ENCODE data around the gene SNRPA1.

Gene SNRPA1

DNA sequence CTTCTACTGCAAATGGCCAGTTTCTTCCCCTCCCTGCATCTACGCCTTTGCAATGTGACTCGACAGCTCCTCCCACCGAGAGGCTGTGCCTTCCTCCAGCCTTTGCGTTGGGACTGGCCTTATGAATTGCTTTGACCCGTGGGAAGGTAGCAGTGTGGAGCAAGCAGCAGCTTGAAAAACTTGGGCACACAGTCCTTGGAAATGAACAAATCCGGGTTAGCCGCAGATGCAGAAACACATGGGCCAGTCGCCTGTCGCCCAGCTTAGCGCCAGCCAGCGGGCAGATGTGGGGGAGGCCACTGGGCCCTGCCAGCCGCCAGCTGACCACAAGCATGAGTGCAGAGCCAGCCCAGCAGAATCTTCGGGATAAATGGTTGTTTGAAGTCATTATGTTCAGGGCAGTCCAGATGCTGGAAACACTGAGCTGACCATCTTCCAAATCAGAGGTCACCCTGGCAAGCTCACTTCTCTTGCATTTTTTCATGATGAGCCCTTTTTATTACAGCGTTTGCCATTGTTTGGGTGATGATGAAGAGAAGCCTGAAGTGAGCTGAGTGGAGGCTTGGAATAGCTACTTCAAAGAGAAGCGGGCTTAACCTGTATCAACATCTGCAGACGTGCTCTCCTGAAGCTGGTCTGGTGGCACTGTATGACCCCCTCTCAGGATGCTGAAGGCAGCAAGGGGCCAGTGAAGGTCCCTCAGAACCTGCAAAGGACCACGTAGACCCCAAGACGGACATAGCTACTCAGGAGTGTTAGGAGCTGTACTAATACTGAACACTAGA is 27.5 kb downstream of the SNRPA1 start:
- peaks cover 27% of the 10 kb centered on the region for H3K36me3 ChIP-seq
- H3K27me3 ChIP-seq = no peaks in the 10 kb centered on the region
- no peak for DNase-seq
- TF ChIP-seq, protein P1, sequence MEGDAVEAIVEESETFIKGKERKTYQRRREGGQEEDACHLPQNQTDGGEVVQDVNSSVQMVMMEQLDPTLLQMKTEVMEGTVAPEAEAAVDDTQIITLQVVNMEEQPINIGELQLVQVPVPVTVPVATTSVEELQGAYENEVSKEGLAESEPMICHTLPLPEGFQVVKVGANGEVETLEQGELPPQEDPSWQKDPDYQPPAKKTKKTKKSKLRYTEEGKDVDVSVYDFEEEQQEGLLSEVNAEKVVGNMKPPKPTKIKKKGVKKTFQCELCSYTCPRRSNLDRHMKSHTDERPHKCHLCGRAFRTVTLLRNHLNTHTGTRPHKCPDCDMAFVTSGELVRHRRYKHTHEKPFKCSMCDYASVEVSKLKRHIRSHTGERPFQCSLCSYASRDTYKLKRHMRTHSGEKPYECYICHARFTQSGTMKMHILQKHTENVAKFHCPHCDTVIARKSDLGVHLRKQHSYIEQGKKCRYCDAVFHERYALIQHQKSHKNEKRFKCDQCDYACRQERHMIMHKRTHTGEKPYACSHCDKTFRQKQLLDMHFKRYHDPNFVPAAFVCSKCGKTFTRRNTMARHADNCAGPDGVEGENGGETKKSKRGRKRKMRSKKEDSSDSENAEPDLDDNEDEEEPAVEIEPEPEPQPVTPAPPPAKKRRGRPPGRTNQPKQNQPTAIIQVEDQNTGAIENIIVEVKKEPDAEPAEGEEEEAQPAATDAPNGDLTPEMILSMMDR (IDR thresholded peaks at IDR 0.05; ENCODE audit: low read depth, low read length) = no peak
- no peak overlapping the region for H3K4me3 ChIP-seq (ENCODE audit: low read depth, low read length)
- peaks cover 4% of the 10 kb centered on the region for H3K4me1 ChIP-seq
- no peaks in the 10 kb centered on the region for H3K9me3 ChIP-seq

- Histone ChIP-seq H3K4me3 (ENCODE audit: low read depth, low read length) (no peak overlapping the region), H3K36me3 (peaks cover 19% of the 10 kb centered on the region)
- TF ChIP-seq, protein P1 (IDR thresholded peaks at IDR 0.05; ENCODE audit: low read depth, low read length) = no peak
Observed at GRCh38 chr15:101266787-101267186, 28.3 kb downstream of the SNRPA1 start.

GRCh38 chr15:101266034-101266433 is 29.0 kb downstream of the SNRPA1 start:
- no peak for DNase-seq
- Histone ChIP-seq H3K9me3 (no peaks in the 10 kb centered on the region), H3K4me1 (no peaks in the 10 kb centered on the region), H3K27me3 (no peaks in the 10 kb centered on the region), H3K4me3 (ENCODE audit: low read depth, low read length) (no peak overlapping the region), H3K36me3 (peaks cover 12% of the 10 kb centered on the region)
- TF ChIP-seq, protein P1 (IDR thresholded peaks at IDR 0.05; ENCODE audit: low read depth, low read length) = no peak

More at GRCh38 chr15:101266787-101267186, 28.3 kb downstream of the SNRPA1 start:
- no peak for DNase-seq
- H3K9me3 ChIP-seq = no peaks in the 10 kb centered on the region
- H3K4me1 ChIP-seq = no peaks in the 10 kb centered on the region
- H3K27me3 ChIP-seq = no peaks in the 10 kb centered on the region

DNA sequence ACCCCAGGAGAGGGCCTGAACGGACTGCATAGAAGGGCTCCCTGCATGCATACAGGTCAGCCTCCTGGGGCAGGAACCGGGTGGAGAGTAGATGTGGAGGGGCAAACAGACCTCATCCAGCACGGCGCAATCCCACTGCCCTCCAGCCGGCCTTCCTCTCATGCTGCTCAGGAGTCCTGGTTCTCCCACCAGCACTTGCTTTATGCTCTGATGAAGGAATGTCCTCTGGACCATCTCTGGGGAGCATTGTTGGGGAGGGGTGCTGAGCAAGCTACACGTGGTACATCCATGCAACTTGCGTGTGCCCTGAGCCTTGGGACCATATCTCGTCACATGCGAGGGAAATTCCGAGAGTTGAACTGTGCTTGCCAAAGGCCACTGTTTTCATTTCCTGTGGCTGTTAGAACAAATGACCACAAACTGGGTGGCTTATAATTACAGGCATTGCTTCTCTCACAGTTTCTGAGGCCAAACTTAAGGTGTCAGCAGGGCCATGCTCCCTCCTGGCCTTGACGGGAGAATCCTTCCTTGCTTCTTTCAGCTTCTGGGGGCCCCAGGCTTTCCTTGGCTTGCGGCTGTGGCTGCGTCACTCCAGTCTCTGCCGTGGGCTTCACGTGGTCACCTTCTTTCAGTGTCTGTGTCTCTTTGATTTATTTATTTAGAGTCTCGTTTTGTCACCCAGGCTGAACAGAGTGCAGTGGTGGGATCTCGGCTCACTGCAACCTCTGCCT is 30.0 kb downstream of the SNRPA1 start:
- Histone ChIP-seq H3K9me3 (no peaks in the 10 kb centered on the region), H3K27me3 (no peaks in the 10 kb centered on the region), H3K4me3 (ENCODE audit: low read depth, low read length) (no peak overlapping the region), H3K4me1 (no peaks in the 10 kb centered on the region), H3K36me3 (peaks cover 4% of the 10 kb centered on the region; the same call in 1 of the 2 replicates)
- TF ChIP-seq, protein P1 (IDR thresholded peaks at IDR 0.05; ENCODE audit: low read depth, low read length) = no peak
- DNase-seq = no peak

DNA sequence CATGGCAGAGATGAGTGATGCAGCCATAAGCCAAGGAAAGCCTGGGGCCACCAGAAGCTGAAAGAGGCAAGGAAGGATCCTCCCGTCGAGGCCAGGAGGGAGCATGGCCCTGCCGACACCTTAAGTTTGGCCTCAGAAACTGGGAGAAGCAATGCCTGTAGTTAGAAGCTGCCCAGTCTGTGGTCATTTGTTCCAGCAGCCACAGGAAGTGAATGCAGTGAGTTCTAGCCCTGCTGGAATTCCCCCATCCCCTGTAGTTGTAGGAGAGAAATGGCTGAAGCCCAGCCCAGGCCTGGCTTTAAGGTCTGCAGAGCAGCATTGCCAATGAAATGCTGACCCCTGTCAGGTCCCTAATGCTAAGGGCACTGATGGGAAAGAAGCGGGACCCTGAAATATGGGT is 31.0 kb downstream of the SNRPA1 start:
- Histone ChIP-seq H3K27me3 (no peaks in the 10 kb centered on the region), H3K4me1 (no peaks in the 10 kb centered on the region), H3K36me3 (no peaks in the 10 kb centered on the region; the same call in 1 of the 2 replicates), H3K9me3 (no peaks in the 10 kb centered on the region), H3K4me3 (ENCODE audit: low read depth, low read length) (no peak overlapping the region)
- TF ChIP-seq, protein P1 (IDR thresholded peaks at IDR 0.05; ENCODE audit: low read depth, low read length) = no peak
- no peak for DNase-seq

DNA sequence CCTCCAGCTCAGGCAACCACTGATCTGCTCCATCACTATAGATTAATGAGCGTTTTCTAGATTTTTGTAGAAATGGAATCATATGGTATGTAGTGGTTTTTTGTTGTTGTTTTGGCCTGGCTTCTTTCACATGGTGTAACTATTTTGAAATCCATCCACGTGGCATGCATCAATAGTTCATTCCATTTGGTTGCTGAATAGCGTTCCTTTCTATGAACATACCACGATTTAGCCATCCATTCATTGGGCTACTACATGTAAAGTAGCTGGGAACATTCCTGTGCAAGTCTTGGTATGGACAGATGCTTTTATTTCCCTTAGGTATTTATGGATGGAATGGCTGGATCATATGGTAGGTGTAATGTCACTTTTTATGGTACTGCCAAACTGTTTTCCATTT is 32.5 kb downstream of the SNRPA1 start:
- Histone ChIP-seq H3K4me1 (peaks cover 4% of the 10 kb centered on the region), H3K27me3 (no peaks in the 10 kb centered on the region), H3K4me3 (ENCODE audit: low read depth, low read length) (no peak overlapping the region), H3K36me3 (no peaks in the 10 kb centered on the region), H3K9me3 (no peaks in the 10 kb centered on the region)
- TF ChIP-seq, protein P1 (IDR thresholded peaks at IDR 0.05; ENCODE audit: low read depth, low read length) = no peak
- DNase-seq = no peak

Measured in BE2C (cell line).